ENCODE results near the gene BLOC1S3.

DNA sequence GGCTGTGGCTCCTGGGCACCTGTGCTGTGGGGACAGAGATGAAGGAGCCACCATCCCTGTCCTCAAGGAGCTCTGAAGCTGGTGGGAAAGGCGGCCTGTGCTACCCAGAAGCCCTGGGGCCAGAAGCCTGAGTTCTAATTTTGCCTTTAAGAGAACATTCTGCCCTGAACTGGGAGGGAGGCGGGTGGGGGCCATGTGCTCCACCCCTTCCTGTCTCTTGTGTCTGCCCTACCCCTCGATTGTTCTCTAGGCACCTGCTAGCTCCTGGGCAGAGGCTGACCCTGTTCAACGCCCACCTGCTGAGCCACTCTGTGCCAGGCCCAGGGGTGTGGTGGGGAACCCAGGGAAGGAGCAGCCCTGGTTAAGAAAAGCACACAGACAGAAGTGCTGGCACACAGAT lies 6.4 kb upstream of the BLOC1S3 start:
- TF ChIP-seq, protein P1, sequence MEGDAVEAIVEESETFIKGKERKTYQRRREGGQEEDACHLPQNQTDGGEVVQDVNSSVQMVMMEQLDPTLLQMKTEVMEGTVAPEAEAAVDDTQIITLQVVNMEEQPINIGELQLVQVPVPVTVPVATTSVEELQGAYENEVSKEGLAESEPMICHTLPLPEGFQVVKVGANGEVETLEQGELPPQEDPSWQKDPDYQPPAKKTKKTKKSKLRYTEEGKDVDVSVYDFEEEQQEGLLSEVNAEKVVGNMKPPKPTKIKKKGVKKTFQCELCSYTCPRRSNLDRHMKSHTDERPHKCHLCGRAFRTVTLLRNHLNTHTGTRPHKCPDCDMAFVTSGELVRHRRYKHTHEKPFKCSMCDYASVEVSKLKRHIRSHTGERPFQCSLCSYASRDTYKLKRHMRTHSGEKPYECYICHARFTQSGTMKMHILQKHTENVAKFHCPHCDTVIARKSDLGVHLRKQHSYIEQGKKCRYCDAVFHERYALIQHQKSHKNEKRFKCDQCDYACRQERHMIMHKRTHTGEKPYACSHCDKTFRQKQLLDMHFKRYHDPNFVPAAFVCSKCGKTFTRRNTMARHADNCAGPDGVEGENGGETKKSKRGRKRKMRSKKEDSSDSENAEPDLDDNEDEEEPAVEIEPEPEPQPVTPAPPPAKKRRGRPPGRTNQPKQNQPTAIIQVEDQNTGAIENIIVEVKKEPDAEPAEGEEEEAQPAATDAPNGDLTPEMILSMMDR (conservative IDR thresholded peaks at IDR 0.05; ENCODE audit: low read length) = no peak
- TF ChIP-seq EZH2phosphoT487 (IDR thresholded peaks at IDR 0.05; ENCODE audit: borderline replicate concordance, low read depth, low read length) = no peak

Data from OCI-LY7 (cell line).